Measurements from ENCODE around the gene BAMBI. TPM values are rescaled to one million over a fixed set of nuclear protein-coding genes. Genes with fewer than 3 reads are reported as not detected.

Gene BAMBI
- total RNA-seq, 1 donor from 2014 or later: 5.8 TPM

DNA sequence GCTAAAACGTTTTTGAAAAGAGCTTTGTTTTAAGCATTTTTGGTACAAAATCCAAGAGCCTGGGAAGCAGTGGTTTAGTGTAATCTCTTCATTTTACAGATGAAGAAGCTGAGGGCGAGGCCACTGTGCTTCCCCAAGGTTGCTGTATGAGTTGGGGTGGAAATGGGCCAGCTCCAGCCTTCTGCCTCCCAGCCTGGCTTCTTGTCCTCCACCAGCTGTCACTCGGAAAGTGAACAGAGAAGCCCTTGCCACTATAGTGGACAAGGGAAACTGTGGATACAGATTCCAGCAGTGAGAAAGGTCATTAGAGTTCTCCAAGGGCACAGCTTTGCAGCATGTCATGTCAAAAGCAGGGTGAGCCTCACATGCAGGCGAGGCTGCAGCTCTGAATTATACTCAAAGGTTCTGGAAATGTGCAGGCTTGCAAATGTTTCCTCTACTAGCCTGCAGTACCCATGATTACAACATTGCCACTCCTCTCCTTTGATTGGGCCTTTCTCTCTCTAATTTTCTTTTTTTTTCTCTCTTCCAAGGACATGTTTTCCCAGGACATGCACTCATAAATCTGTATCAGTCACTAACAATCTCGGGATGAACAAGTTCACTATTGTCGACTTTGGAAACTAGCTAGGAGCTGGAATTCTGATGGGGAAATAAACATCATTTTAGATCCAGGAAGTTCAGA lies 33.0 kb downstream of the BAMBI start:
- no peak for DNase-seq
- Mint-ChIP-seq H3K4me3 (ENCODE audit: unreplicated experiment) (no peak overlapping the region), H3K9me3 (ENCODE audit: unreplicated experiment) (no peaks in the 10 kb centered on the region), H3K27ac (ENCODE audit: unreplicated experiment) (no peak overlapping the region), H3K36me3 (ENCODE audit: unreplicated experiment) (no peaks in the 10 kb centered on the region), H3K4me1 (ENCODE audit: low read depth, unreplicated experiment) (peaks cover 4% of the 10 kb centered on the region), H3K27me3 (ENCODE audit: unreplicated experiment) (no peaks in the 10 kb centered on the region)
- TF ChIP-seq, protein P1, sequence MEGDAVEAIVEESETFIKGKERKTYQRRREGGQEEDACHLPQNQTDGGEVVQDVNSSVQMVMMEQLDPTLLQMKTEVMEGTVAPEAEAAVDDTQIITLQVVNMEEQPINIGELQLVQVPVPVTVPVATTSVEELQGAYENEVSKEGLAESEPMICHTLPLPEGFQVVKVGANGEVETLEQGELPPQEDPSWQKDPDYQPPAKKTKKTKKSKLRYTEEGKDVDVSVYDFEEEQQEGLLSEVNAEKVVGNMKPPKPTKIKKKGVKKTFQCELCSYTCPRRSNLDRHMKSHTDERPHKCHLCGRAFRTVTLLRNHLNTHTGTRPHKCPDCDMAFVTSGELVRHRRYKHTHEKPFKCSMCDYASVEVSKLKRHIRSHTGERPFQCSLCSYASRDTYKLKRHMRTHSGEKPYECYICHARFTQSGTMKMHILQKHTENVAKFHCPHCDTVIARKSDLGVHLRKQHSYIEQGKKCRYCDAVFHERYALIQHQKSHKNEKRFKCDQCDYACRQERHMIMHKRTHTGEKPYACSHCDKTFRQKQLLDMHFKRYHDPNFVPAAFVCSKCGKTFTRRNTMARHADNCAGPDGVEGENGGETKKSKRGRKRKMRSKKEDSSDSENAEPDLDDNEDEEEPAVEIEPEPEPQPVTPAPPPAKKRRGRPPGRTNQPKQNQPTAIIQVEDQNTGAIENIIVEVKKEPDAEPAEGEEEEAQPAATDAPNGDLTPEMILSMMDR (IDR thresholded peaks at IDR 0.05; ENCODE audit: partially characterized antibody, unreplicated experiment): no peak

DNA sequence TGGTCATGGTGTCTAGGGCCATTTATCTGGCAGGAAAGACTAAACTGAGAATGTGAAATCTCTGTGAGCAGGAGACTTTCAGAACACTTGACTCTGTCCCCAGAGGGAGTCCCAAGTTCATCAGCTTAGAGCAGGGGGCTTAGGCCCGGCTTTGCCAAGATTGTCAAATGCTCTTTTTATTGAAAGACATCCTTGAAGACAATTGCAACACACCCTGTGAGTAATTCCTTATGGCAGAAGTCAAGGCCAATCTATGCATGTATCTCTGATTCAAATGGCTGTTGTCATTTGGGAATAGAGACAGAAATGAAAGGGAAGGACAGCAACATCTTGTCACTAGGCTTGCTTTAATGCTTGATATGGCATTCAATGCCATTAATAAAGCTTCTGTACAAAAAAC lies 33.7 kb downstream of the BAMBI start:
- Mint-ChIP-seq H3K27ac (ENCODE audit: unreplicated experiment) (no peak overlapping the region), H3K9me3 (ENCODE audit: unreplicated experiment) (no peaks in the 10 kb centered on the region)

DNA sequence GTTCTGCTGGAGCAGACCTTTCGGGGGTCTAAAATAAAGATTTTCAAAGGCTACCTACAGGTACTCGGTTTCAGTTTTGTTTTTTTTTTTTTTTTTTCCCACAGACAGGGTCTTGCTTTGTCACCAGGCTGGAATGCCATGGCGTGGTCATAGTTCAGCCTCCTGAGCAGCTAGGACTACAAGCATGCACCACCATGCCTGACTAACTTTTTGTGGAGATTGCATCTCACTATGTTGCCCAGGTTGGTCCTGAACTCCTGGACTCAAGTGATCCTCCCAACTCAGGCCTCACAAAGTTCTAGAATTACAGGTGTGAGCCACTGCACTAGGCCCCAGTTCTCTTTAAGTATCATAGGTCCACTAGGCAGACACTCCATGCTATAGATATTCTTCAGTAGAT lies 34.5 kb downstream of the BAMBI start:
- Mint-ChIP-seq H3K36me3 (ENCODE audit: unreplicated experiment) (no peaks in the 10 kb centered on the region), H3K9me3 (ENCODE audit: unreplicated experiment) (no peaks in the 10 kb centered on the region), H3K27me3 (ENCODE audit: unreplicated experiment) (no peaks in the 10 kb centered on the region), H3K27ac (ENCODE audit: unreplicated experiment) (no peak overlapping the region), H3K4me1 (ENCODE audit: low read depth, unreplicated experiment) (peaks cover 4% of the 10 kb centered on the region), H3K4me3 (ENCODE audit: unreplicated experiment) (no peak overlapping the region)
- no peak for DNase-seq
- TF ChIP-seq, protein P1 (IDR thresholded peaks at IDR 0.05; ENCODE audit: partially characterized antibody, unreplicated experiment): no peak

More for the DNA sequence above, 33.7 kb downstream of the BAMBI start:
- Mint-ChIP-seq H3K4me3 (ENCODE audit: unreplicated experiment) (no peak overlapping the region), H3K36me3 (ENCODE audit: unreplicated experiment) (no peaks in the 10 kb centered on the region), H3K27me3 (ENCODE audit: unreplicated experiment) (no peaks in the 10 kb centered on the region), H3K4me1 (ENCODE audit: low read depth, unreplicated experiment) (peaks cover 4% of the 10 kb centered on the region)
- TF ChIP-seq, protein P1 (IDR thresholded peaks at IDR 0.05; ENCODE audit: partially characterized antibody, unreplicated experiment): no peak
- no peak for DNase-seq

DNA sequence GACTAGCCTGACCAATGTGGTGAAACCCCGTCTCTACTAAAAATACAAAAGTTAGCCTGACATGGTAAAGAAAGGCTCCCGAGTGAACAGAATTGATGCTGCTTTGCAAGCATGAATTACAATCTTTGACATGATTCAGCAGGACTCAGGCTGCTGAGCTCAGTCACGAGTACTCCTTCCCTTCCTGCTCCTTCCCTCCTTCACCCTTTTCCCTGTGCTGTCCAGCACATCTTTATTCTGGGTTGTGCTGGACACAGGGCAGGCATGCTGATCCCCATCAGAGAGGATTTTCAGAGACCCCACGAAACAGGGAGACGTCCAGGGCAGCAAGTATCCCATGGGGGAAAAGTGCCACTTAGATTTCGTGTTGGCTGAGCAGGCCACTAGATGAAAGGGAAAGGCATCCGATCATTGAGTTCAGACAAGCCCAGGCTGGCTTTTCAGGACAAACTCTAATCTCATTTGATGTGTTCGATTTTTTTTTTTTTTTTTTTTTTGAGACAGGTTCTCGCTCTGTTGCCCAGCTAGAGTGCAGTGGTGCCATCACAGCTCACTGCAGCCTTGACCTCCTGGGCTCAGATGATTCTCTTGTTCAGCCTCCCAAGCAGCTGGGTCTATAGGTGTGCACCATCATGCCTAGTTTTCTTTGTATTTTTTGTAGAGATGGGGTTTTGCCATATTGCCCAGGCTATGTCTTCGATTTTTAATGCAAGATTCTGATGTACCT lies 36.5 kb downstream of the BAMBI start:
- no peaks in the 10 kb centered on the region for H3K36me3 Mint-ChIP-seq (ENCODE audit: unreplicated experiment)
- H3K4me3 Mint-ChIP-seq (ENCODE audit: unreplicated experiment): no peak overlapping the region
- H3K27ac Mint-ChIP-seq (ENCODE audit: unreplicated experiment): no peak overlapping the region
- H3K9me3 Mint-ChIP-seq (ENCODE audit: unreplicated experiment): no peaks in the 10 kb centered on the region
- H3K27me3 Mint-ChIP-seq (ENCODE audit: unreplicated experiment): no peaks in the 10 kb centered on the region
- DNase-seq: no peak
- TF ChIP-seq, protein P1 (IDR thresholded peaks at IDR 0.05; ENCODE audit: partially characterized antibody, unreplicated experiment): no peak
- peaks cover 4% of the 10 kb centered on the region for H3K4me1 Mint-ChIP-seq (ENCODE audit: low read depth, unreplicated experiment)

Data from glutamatergic neuron (in vitro differentiated cells).